Cardiac muscle cell (in vitro differentiated cells and primary cell): ENCODE measurements around the gene PIBF1. TPM values are rescaled to one million over a fixed set of nuclear protein-coding genes. Genes with fewer than 3 reads are reported as not detected.

Source experiments
- DNase-seq, 2 donors: peaks; one replicate each; pipeline versions ENCODE4 v3.0.0 to v3.0.0-alpha.2; 2010 to 2017; ENCODE audit warnings: low read depth in 1 of 2, low spot score in 1 of 2
- H3K27ac ChIP-seq: fragments of 200-600 bp; sonication (generic); 2 replicates; pipeline ENCODE4 v1.5.1; 2016
- H3K27me3 ChIP-seq: fragments of 200-600 bp; sonication (generic); 2 replicates; pipeline ENCODE4 v1.6.0; 2016; ENCODE audit warnings: control low read depth
- H3K36me3 ChIP-seq: fragments of 200-600 bp; sonication (generic); 2 replicates; pipeline ENCODE4 v1.5.1; 2016; ENCODE audit warnings: control low read depth
- H3K4me1 ChIP-seq: fragments of 200-600 bp; sonication (generic); 2 replicates; pipeline ENCODE4 v1.8.1; 2017; ENCODE audit warnings: low read depth, mild to moderate bottlenecking, mixed run types
- H3K4me3 ChIP-seq: fragments of 200-600 bp; sonication (generic); 2 replicates; pipeline ENCODE4 v1.5.1; 2016; ENCODE audit warnings: mild to moderate bottlenecking
- H3K9me3 ChIP-seq: fragments of 200-600 bp; sonication (generic); 2 replicates; pipeline ENCODE4 v1.5.1; 2017; ENCODE audit warnings: low read depth, mild to moderate bottlenecking, control low read depth
- CTCF ChIP-seq: IDR thresholded peaks from 2 replicates; pipeline ENCODE4 v1.5.1; 2012; ENCODE audit warnings: low read depth, mild to moderate bottlenecking, low read length
- polyA plus RNA-seq: library from polyadenylated mRNA; unstranded; fragments of >200 nt; fragmentation: Nextera tagmentation; extraction: Ambion mirVana; gene quantifications from 2 replicates; pipeline ENCODE4 v1.2.1, GENCODE V29; 2016
- total RNA-seq: library from RNA; depleted of rRNA; stranded (reverse); fragments of >200 nt; gene quantifications from 2 replicates; pipeline ENCODE4 v1.2.3, GENCODE V29; 2016

The PIBF1 gene
- total and polyA plus RNA-seq, 2 experiments from 2014 or later: 16.4 to 19.2 TPM

GRCh38 chr13:73061473-73061872 is 279.5 kb downstream of the PIBF1 start:
- TF ChIP-seq CTCF: no peak
- peaks cover 51% of the 10 kb centered on the region for H3K27me3 ChIP-seq
- no peak for DNase-seq
- no peaks in the 10 kb centered on the region for H3K4me1 ChIP-seq
- no peaks in the 10 kb centered on the region for H3K36me3 ChIP-seq
- H3K27ac ChIP-seq: no peak overlapping the region
- H3K4me3 ChIP-seq: no peak overlapping the region
- H3K9me3 ChIP-seq: no peaks in the 10 kb centered on the region

GRCh38 chr13:73061876-73062275 is 279.9 kb downstream of the PIBF1 start:
- Histone ChIP-seq H3K27me3 (peaks cover 47% of the 10 kb centered on the region), H3K4me1 (no peaks in the 10 kb centered on the region), H3K36me3 (no peaks in the 10 kb centered on the region), H3K9me3 (no peaks in the 10 kb centered on the region), H3K4me3 (no peak overlapping the region), H3K27ac (no peak overlapping the region)
- DNase-seq: no peak
- TF ChIP-seq CTCF: no peak

- no peak for DNase-seq
- Histone ChIP-seq H3K36me3 (no peaks in the 10 kb centered on the region), H3K9me3 (no peaks in the 10 kb centered on the region), H3K27me3 (peaks cover 41% of the 10 kb centered on the region), H3K4me1 (no peaks in the 10 kb centered on the region), H3K27ac (no peak overlapping the region), H3K4me3 (no peak overlapping the region)
- TF ChIP-seq CTCF: no peak
Observed at GRCh38 chr13:73062468-73062867, 280.5 kb downstream of the PIBF1 start.

- no peak for DNase-seq
- Histone ChIP-seq H3K9me3 (no peaks in the 10 kb centered on the region), H3K36me3 (no peaks in the 10 kb centered on the region), H3K27ac (no peak overlapping the region), H3K27me3 (peaks cover 34% of the 10 kb centered on the region), H3K4me1 (no peaks in the 10 kb centered on the region), H3K4me3 (no peak overlapping the region)
- no peak for TF ChIP-seq CTCF
Observed at GRCh38 chr13:73063166-73063565, 281.2 kb downstream of the PIBF1 start.

- H3K36me3 ChIP-seq: no peaks in the 10 kb centered on the region
- no peak overlapping the region for H3K4me3 ChIP-seq
- TF ChIP-seq CTCF: no peak
- no peaks in the 10 kb centered on the region for H3K9me3 ChIP-seq
- no peak overlapping the region for H3K27ac ChIP-seq
- DNase-seq: no peak
- H3K27me3 ChIP-seq: peaks cover 23% of the 10 kb centered on the region
- no peaks in the 10 kb centered on the region for H3K4me1 ChIP-seq
Observed at GRCh38 chr13:73065036-73065435, 283.1 kb downstream of the PIBF1 start.
